ENCODE results near the gene ITPKA.

DNA sequence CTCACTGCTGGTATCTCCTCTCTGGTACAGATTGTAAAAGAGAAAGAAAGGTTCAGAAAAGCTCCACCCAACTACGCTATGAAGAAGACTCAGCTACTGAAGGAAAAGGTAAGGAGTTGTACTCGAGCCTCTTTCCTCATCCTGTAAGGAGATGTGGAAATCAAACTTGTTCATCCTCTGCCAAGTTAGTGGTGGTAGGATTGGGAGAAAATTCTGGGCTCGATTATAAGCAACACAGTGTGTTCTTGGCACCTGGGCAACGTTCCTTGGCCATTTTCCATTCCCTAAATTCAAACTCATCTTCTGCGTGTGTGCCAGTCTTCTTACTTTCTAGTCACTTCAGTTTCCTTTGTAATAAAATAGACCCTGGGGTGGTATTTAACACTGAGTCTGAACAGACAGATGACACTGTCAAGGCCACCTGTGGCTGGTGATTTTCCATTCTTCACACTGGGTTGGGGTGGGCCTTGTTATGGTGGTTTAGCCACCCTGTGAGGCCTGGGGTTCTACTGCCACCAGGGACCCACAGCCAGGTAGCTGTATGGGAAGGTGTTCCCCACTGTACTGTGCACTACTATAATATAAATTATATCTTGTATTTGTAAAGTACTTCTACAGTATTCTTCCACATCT lies 17.1 kb upstream of the ITPKA start:
- TF ChIP-seq, protein P1, sequence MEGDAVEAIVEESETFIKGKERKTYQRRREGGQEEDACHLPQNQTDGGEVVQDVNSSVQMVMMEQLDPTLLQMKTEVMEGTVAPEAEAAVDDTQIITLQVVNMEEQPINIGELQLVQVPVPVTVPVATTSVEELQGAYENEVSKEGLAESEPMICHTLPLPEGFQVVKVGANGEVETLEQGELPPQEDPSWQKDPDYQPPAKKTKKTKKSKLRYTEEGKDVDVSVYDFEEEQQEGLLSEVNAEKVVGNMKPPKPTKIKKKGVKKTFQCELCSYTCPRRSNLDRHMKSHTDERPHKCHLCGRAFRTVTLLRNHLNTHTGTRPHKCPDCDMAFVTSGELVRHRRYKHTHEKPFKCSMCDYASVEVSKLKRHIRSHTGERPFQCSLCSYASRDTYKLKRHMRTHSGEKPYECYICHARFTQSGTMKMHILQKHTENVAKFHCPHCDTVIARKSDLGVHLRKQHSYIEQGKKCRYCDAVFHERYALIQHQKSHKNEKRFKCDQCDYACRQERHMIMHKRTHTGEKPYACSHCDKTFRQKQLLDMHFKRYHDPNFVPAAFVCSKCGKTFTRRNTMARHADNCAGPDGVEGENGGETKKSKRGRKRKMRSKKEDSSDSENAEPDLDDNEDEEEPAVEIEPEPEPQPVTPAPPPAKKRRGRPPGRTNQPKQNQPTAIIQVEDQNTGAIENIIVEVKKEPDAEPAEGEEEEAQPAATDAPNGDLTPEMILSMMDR (IDR thresholded peaks at IDR 0.05): no peak
- no peak for TF ChIP-seq POLR2A (IDR thresholded peaks at IDR 0.05)
